CD4-positive, alpha-beta T cell treated with Interleukin-17A for 4 hours (primary cell): ENCODE data around the gene TOM1.

ENCODE experiments used
- DNase-seq: peaks from one replicate; pipeline ENCODE4 v3.0.0-alpha.2; 2020; ENCODE audit warnings: mixed read lengths

The TOM1 gene

GRCh38 chr22:35307892-35308291 is 8.2 kb downstream of the TOM1 start:
- DNase-seq, result no peak

GRCh38 chr22:35308480-35309021 is 8.9 kb downstream of the TOM1 start:
- no peak for DNase-seq

GRCh38 chr22:35310556-35311550 is 11.2 kb downstream of the TOM1 start:
- no peak for DNase-seq

GRCh38 chr22:35311551-35311999 is 11.9 kb downstream of the TOM1 start:
- DNase-seq, result no peak

- DNase-seq, result no peak
Observed at GRCh38 chr22:35312198-35313059, 12.7 kb downstream of the TOM1 start.

- no peak for DNase-seq
Observed at GRCh38 chr22:35313311-35314121, 13.8 kb downstream of the TOM1 start.

GRCh38 chr22:35314161-35314942 is 14.7 kb downstream of the TOM1 start:
- no peak for DNase-seq

- DNase-seq, result no peak
Observed at GRCh38 chr22:35315141-35315854, 15.6 kb downstream of the TOM1 start.

- DNase-seq, result no peak
Observed at GRCh38 chr22:35315855-35316745, 16.4 kb downstream of the TOM1 start.

- DNase-seq, result no peak
Observed at GRCh38 chr22:35316751-35317150, 17.1 kb downstream of the TOM1 start.

GRCh38 chr22:35317680-35318290 is 18.1 kb downstream of the TOM1 start:
- no peak for DNase-seq

- no peak for DNase-seq
Observed at GRCh38 chr22:35318346-35319215, 18.9 kb downstream of the TOM1 start.

- DNase-seq, result no peak
Observed at GRCh38 chr22:35319244-35319985, 19.7 kb downstream of the TOM1 start.

GRCh38 chr22:35322126-35322525 is 22.4 kb downstream of the TOM1 start:
- no peak for DNase-seq

- no peak for DNase-seq
Observed at GRCh38 chr22:35322893-35323292, 23.2 kb downstream of the TOM1 start.

- DNase-seq, result no peak
Observed at GRCh38 chr22:35323305-35323704, 23.6 kb downstream of the TOM1 start.

GRCh38 chr22:35324067-35324466 is 24.4 kb downstream of the TOM1 start:
- DNase-seq, result no peak
